Suprapubic skin (tissue), 4 donors: Measurements from ENCODE around the gene FOXE3. TPM values are rescaled to one million over a fixed set of nuclear protein-coding genes. Genes with fewer than 3 reads are reported as not detected.

ENCODE experiments used
- DNase-seq, 2 donors: peaks; one replicate each; pipeline ENCODE4 v3.0.0-alpha.2; 2019; ENCODE audit warnings: low spot score in 2 of 2
- H3K27ac ChIP-seq: fragments of 200-600 bp; sonication (generic); one replicate; pipeline ENCODE4 v1.5.1; 2019
- H3K27me3 ChIP-seq: fragments of 200-600 bp; sonication (generic); one replicate; pipeline ENCODE4 v1.5.1; 2019
- H3K36me3 ChIP-seq: fragments of 200-600 bp; sonication (generic); one replicate; pipeline ENCODE4 v1.5.1; 2019
- H3K4me1 ChIP-seq: fragments of 200-600 bp; sonication (generic); one replicate; pipeline ENCODE4 v1.5.1; 2019
- H3K4me3 ChIP-seq: fragments of 200-600 bp; sonication (generic); one replicate; pipeline ENCODE4 v1.5.1; 2019; ENCODE audit warnings: mild to moderate bottlenecking
- H3K9me3 ChIP-seq: fragments of 200-600 bp; sonication (generic); one replicate; pipeline ENCODE4 v1.5.1; 2019
- CTCF ChIP-seq, 2 donors: fragments of 200-600 bp in 1 of 2; fragments of 450-650 bp in 1 of 2; sonication (generic) in 1 of 2; IDR thresholded peaks; one replicate each; pipeline ENCODE4 v1.5.1; 2016 to 2019; ENCODE audit warnings: antibody characterized with exemption in 2 of 2, mild to moderate bottlenecking in 1 of 2, moderate library complexity in 1 of 2
- EP300 ChIP-seq: sonication (generic); formaldehyde crosslinking; IDR thresholded peaks from one replicate; pipeline ENCODE4 v1.6.1; 2017; ENCODE audit warnings: antibody characterized with exemption
- POLR2A ChIP-seq, 2 donors: fragments of 450-650 bp; IDR thresholded peaks; one replicate each; pipeline ENCODE4 v1.6.1; 2017; ENCODE audit warnings: antibody characterized with exemption in 2 of 2, mild to moderate bottlenecking in 2 of 2, moderate library complexity in 2 of 2
- POLR2AphosphoS5 ChIP-seq, 3 donors: sonication (generic); formaldehyde crosslinking; IDR thresholded peaks; one replicate each; pipeline ENCODE4 v1.6.1; 2017; ENCODE audit warnings: antibody characterized with exemption in 3 of 3
- WGBS: methylation state at CpG from one replicate; pipeline ENCODE4 v1.1.5; 2018; 5-methylcytosine and 5-hydroxymethylcytosine counted together
- total RNA-seq, 4 donors: library from RNA; depleted of rRNA; stranded (reverse); fragments of >200 nt; gene quantifications; one replicate each; pipeline ENCODE4 v1.1.0, GENCODE V29; 2016

The FOXE3 gene
- total RNA-seq, 4 donors from 2014 or later: not detected

GRCh38 chr1:47418122-47418521, 2.0 kb downstream of the FOXE3 start:
- Histone ChIP-seq H3K9me3 (no peaks in the 10 kb centered on the region), H3K4me3 (no peak overlapping the region), H3K36me3 (no peaks in the 10 kb centered on the region), H3K27me3 (peaks cover 53% of the 10 kb centered on the region), H3K4me1 (peaks cover 9% of the 10 kb centered on the region), H3K27ac (no peak overlapping the region)
- DNase-seq: no peak
- TF ChIP-seq POLR2AphosphoS5 (IDR thresholded peaks at IDR 0.05) (no peak), POLR2A (IDR thresholded peaks at IDR 0.05) (no peak)
- 93% methylated on average over 2 of the region's 2 CpGs for WGBS

- no peak for DNase-seq
- Histone ChIP-seq H3K4me3 (no peak overlapping the region), H3K27me3 (peaks cover 53% of the 10 kb centered on the region), H3K4me1 (peaks cover 9% of the 10 kb centered on the region), H3K36me3 (no peaks in the 10 kb centered on the region), H3K27ac (no peak overlapping the region), H3K9me3 (no peaks in the 10 kb centered on the region)
- WGBS: 93% methylated on average over 6 of the region's 6 CpGs
- no peak for TF ChIP-seq EP300
- no peak for TF ChIP-seq CTCF (IDR thresholded peaks at IDR 0.05)
- no peak for TF ChIP-seq POLR2AphosphoS5 (IDR thresholded peaks at IDR 0.05)
- TF ChIP-seq POLR2A (IDR thresholded peaks at IDR 0.05): no peak
Observed at GRCh38 chr1:47418681-47419325, 2.7 kb downstream of the FOXE3 start.

DNA sequence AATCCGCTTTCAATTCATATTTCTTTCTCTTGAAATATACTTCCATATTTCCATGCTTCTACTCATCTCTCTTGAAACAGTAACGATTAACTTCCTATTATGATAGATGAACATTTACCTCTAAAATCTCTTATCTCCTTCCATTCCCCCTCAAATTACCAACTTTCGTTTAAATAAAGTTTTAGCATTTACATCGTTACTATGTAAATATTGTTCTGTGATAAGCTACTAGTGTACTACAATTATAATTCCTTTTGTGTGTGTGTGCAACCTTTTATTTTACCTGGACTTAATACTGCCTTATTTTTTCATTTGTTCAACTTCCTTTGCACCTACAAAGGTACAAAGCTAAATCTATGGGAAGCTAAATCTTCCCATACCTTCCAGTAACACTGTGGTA, 4.5 kb downstream of the FOXE3 start:
- TF ChIP-seq CTCF (IDR thresholded peaks at IDR 0.05): no peak
- no peak for TF ChIP-seq POLR2A (IDR thresholded peaks at IDR 0.05)
- TF ChIP-seq EP300: no peak
- no peak for TF ChIP-seq POLR2AphosphoS5 (IDR thresholded peaks at IDR 0.05)
- no peak for DNase-seq
- Histone ChIP-seq H3K4me1 (peaks cover 9% of the 10 kb centered on the region), H3K36me3 (no peaks in the 10 kb centered on the region), H3K4me3 (no peak overlapping the region), H3K27me3 (peaks cover 47% of the 10 kb centered on the region), H3K9me3 (no peaks in the 10 kb centered on the region), H3K27ac (no peak overlapping the region)
- 92% methylated on average over 4 of the region's 4 CpGs for WGBS

- WGBS: 45% methylated on average over 2 of the region's 2 CpGs
- no peak overlapping the region for H3K4me3 ChIP-seq
- H3K27me3 ChIP-seq: peaks cover 19% of the 10 kb centered on the region
- DNase-seq: no peak
- no peak overlapping the region for H3K27ac ChIP-seq
- no peaks in the 10 kb centered on the region for H3K36me3 ChIP-seq
- H3K9me3 ChIP-seq: no peaks in the 10 kb centered on the region
- TF ChIP-seq CTCF (IDR thresholded peaks at IDR 0.05) (no peak), EP300 (no peak)
- no peaks in the 10 kb centered on the region for H3K4me1 ChIP-seq
Observed at GRCh38 chr1:47423872-47424271, 7.8 kb downstream of the FOXE3 start.

GRCh38 chr1:47424336-47424982, 8.4 kb downstream of the FOXE3 start:
- Histone ChIP-seq H3K27ac (no peak overlapping the region), H3K9me3 (no peaks in the 10 kb centered on the region), H3K27me3 (peaks cover 14% of the 10 kb centered on the region), H3K4me1 (no peaks in the 10 kb centered on the region), H3K36me3 (no peaks in the 10 kb centered on the region), H3K4me3 (no peak overlapping the region)
- 5% methylated on average over 6 of the region's 6 CpGs for WGBS
- no peak for DNase-seq
- TF ChIP-seq EP300 (no peak), POLR2AphosphoS5 (IDR thresholded peaks at IDR 0.05) (no peak), CTCF (IDR thresholded peaks at IDR 0.05) (peak; percentile 40 to 78), POLR2A (IDR thresholded peaks at IDR 0.05) (no peak)
